RWPE1 (cell line): ENCODE measurements around the gene TXNRD1.
"Not testable (repeated sequence)": the region's sequence is repeated elsewhere in the genome, so short reads cannot be mapped to it uniquely, and the experiment has no call there.

Experiments used
- CTCF ChIA-PET: fragments of 350-600 bp; sonication (Branson Sonifier 250); formaldehyde crosslinking; extraction: SDS; loops from one replicate; lab custom pipeline; 2021; lab: Yijun Ruan, JAX
- POLR2A ChIA-PET: fragments of 400-600 bp; formaldehyde crosslinking; extraction: SDS; loops from one replicate; lab custom pipeline; 2020; ENCODE audit warnings: antibody characterized with exemption; ENCODE audit not compliant: low non-redundant PET; lab: Yijun Ruan, JAX
- DNase-seq: peaks from one replicate; pipeline ENCODE4 v3.0.0; 2012; ENCODE audit warnings: low spot score
- H3K27ac ChIP-seq: fragments of 450-650 bp; 2 replicates; pipeline ENCODE4 v1.5.1; 2017
- CTCF ChIP-seq: fragments of 450-650 bp; conservative IDR thresholded peaks from 2 replicates; pipeline ENCODE4 v1.5.1; 2017; ENCODE audit warnings: low read depth, mild to moderate bottlenecking

Gene TXNRD1

GRCh38 chr12:104387190-104387589 lies 171.6 kb downstream of the TXNRD1 start:
- ChIA-PET POLR2A (no interaction called here), CTCF (no interaction called here)
- no peak for TF ChIP-seq CTCF
- no peak for DNase-seq
- no peak overlapping the region for H3K27ac ChIP-seq

- POLR2A ChIA-PET, DNase-seq, H3K27ac ChIP-seq, CTCF ChIA-PET: not testable (repeated sequence)
These were observed 178.5 kb downstream of the TXNRD1 start for GRCh38 chr12:104394086-104394485.
